ENCODE data around the gene QSOX1. TPM values are rescaled to one million over a fixed set of nuclear protein-coding genes. Genes with fewer than 3 reads are reported as not detected.

QSOX1 gene
- total and polyA plus RNA-seq, 2 donors, result 9.1 to 48.2 TPM

DNA sequence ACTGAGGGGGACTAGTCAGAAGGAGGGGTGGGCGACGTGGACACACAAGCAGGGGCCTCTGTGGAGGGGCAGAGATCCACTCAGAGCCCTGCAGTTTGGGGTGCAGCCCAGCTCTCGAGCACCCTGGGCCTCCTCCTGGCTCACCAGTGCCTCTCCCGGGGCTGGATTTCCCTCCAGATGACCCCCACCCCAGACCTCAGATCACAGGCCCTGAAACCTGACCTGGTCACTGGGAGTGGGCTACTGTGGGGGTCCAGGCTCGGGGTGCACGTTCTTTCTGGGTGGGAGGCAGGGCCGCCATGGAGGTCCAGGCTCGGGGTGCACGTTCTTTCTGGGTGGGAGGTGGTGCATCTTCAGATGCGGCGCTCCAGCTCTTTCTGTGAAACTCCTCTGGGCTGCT is 65.1 kb downstream of the QSOX1 start:
- no peak for DNase-seq (ENCODE audit: low read depth in 6 of 9, low spot score in 9 of 9)
- Histone ChIP-seq H3K27ac (ENCODE audit: low read depth in 1 of 2, low read length in 1 of 2) (no peak overlapping the region), H3K4me3 (ENCODE audit: low read length in 2 of 2) (no peak overlapping the region), H3K4me1 (ENCODE audit: control insufficient read depth in 2 of 2, insufficient read depth in 2 of 2, low read length in 2 of 2) (no peaks in the 10 kb centered on the region), H3K9me3 (ENCODE audit: control insufficient read depth in 2 of 2, insufficient read depth in 1 of 2, low read length in 1 of 2) (no peaks in the 10 kb centered on the region), H3K36me3 (ENCODE audit: control insufficient read depth in 2 of 2, insufficient read depth in 2 of 2, low read length in 1 of 2) (no peaks in the 10 kb centered on the region), H3K27me3 (ENCODE audit: control insufficient read depth in 2 of 2, insufficient read depth in 1 of 2, low read length in 1 of 2) (peaks cover 4 to 38% of the 10 kb centered on the region in 2 donors)
- 95% methylated on average over 11 of the region's 11 CpGs for WGBS

DNA sequence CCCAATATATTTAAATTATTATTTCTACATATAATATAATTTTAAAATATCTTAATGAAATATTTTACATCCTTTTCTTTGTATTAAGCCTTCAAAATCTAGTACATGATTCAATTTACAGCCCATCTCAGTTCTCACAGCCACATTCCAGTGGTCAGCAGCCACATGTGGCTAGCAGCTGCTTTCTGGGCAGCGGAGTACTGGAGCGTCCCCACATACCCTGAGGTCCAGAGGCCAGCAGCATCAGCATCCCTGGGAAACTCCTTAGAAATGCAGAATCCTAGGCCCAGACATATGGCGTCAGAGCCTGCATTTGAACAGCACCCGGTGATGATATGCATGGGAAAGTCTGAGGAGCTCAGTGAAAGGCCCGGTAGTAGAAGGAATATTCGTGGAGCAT is 66.8 kb downstream of the QSOX1 start:
- H3K27me3 ChIP-seq (ENCODE audit: control insufficient read depth in 2 of 2, insufficient read depth in 1 of 2, low read length in 1 of 2), result peaks cover 18 to 55% of the 10 kb centered on the region in 2 donors

DNA sequence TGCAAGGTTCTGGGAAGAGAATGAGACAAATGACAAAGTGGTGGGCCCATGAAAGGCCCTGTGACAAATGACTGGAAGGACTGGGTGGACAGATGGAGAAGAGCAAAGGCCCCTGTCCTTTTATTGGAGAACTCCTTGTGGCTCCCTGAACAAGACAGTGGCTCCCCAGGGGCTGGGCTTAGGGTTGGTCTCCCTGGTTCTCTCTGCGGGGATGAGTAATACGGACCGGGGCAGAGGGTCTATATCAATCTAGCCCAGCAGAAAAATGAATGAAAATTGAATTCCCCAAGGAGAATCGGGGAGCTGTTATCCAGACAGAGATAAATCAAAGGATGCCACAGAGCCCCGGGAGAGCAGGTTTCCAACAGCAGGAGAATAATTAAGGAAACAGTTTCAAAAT is 70.2 kb downstream of the QSOX1 start:
- 87% methylated on average over 5 of the region's 5 CpGs for WGBS
- DNase-seq (ENCODE audit: low read depth in 6 of 9, low spot score in 9 of 9), result no peak
- peaks cover 40 to 84% of the 10 kb centered on the region in 2 donors for H3K27me3 ChIP-seq (ENCODE audit: control insufficient read depth in 2 of 2, insufficient read depth in 1 of 2, low read length in 1 of 2)

More for the DNA sequence above, 66.8 kb downstream of the QSOX1 start:
- H3K36me3 ChIP-seq (ENCODE audit: control insufficient read depth in 2 of 2, insufficient read depth in 2 of 2, low read length in 1 of 2), result no peaks in the 10 kb centered on the region
- DNase-seq (ENCODE audit: low read depth in 6 of 9, low spot score in 9 of 9), result no peak
- H3K9me3 ChIP-seq (ENCODE audit: control insufficient read depth in 2 of 2, insufficient read depth in 1 of 2, low read length in 1 of 2), result no peaks in the 10 kb centered on the region
- no peaks in the 10 kb centered on the region for H3K4me1 ChIP-seq (ENCODE audit: control insufficient read depth in 2 of 2, insufficient read depth in 2 of 2, low read length in 2 of 2)
- H3K4me3 ChIP-seq (ENCODE audit: low read length in 2 of 2), result no peak overlapping the region
- WGBS, result 95% methylated on average over 6 of the region's 6 CpGs
- no peak overlapping the region for H3K27ac ChIP-seq (ENCODE audit: low read depth in 1 of 2, low read length in 1 of 2)

DNA sequence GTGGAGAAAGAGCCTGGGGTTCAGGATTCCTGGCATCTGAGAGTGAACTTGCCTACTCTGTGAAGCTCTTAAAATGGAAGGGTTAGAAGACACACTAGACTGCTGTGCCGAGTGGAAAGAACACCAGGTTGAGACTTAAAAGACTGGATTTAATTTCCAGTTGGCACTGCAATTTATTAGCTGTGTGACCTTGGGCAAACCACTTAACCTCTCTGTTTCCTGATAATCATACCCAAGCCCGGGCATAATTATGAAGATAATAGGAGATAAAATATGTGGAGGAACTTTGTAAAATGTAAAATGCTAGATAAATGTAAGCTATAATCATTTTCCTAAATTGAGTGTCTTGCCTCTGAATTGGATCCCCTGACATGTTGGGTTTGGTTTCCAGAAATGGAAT is 70.7 kb downstream of the QSOX1 start:
- 93% methylated on average over 2 of the region's 2 CpGs for WGBS
- no peaks in the 10 kb centered on the region for H3K36me3 ChIP-seq (ENCODE audit: control insufficient read depth in 2 of 2, insufficient read depth in 2 of 2, low read length in 1 of 2)
- H3K27ac ChIP-seq (ENCODE audit: low read depth in 1 of 2, low read length in 1 of 2), result no peak overlapping the region
- peaks cover 9% of the 10 kb centered on the region in 2 donors for H3K4me1 ChIP-seq (ENCODE audit: control insufficient read depth in 2 of 2, insufficient read depth in 2 of 2, low read length in 2 of 2)
- peaks cover 0 to 10% of the 10 kb centered on the region in 2 donors for H3K9me3 ChIP-seq (ENCODE audit: control insufficient read depth in 2 of 2, insufficient read depth in 1 of 2, low read length in 1 of 2)
- H3K4me3 ChIP-seq (ENCODE audit: low read length in 2 of 2), result no peak overlapping the region
- peaks cover 45 to 86% of the 10 kb centered on the region in 2 donors for H3K27me3 ChIP-seq (ENCODE audit: control insufficient read depth in 2 of 2, insufficient read depth in 1 of 2, low read length in 1 of 2)
- DNase-seq (ENCODE audit: low read depth in 6 of 9, low spot score in 9 of 9), result no peak

More for the DNA sequence above, 70.2 kb downstream of the QSOX1 start:
- Histone ChIP-seq H3K27ac (ENCODE audit: low read depth in 1 of 2, low read length in 1 of 2) (no peak overlapping the region), H3K36me3 (ENCODE audit: control insufficient read depth in 2 of 2, insufficient read depth in 2 of 2, low read length in 1 of 2) (no peaks in the 10 kb centered on the region), H3K9me3 (ENCODE audit: control insufficient read depth in 2 of 2, insufficient read depth in 1 of 2, low read length in 1 of 2) (peaks cover 0 to 10% of the 10 kb centered on the region in 2 donors), H3K4me3 (ENCODE audit: low read length in 2 of 2) (no peak overlapping the region), H3K4me1 (ENCODE audit: control insufficient read depth in 2 of 2, insufficient read depth in 2 of 2, low read length in 2 of 2) (peaks cover 5 to 7% of the 10 kb centered on the region in 2 donors)

DNA sequence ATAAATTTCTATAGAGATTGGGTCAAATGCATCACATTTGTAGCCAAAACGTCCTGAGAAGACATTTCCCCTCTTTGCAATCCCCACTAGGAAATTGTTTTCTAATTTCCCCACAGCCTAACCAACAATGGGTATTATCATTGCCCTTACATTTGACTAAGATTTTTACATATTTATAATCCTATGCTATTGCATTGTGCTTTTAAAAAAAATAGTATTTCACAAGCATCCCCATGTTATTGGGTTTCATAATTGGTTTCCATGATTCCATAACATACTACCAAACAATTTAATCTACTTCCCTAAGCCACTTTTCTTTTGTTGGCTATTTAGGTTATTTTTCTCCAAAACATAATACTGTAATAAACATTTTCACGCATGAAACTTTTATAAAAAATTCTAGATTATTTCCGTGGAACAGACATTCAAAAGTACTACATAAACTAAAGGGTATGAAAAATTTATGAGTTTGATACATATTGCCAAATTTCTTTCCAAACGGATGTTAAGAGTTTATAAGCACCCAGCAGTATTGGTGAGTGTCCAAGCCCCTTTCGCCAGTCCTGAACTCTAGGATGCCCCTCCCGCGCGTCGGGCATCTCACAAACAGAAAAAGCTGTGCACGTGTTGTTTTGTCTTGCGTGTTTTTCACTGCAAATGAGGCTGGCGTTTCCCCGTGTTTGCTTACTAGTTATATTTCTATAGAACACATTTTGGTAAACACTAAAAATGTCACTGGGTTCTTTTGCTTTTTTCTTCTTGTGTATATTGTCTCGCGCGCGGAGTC is 73.4 kb downstream of the QSOX1 start:
- Histone ChIP-seq H3K27me3 (ENCODE audit: control insufficient read depth in 2 of 2, insufficient read depth in 1 of 2, low read length in 1 of 2) (peaks cover 70 to 97% of the 10 kb centered on the region in 2 donors), H3K27ac (ENCODE audit: low read depth in 1 of 2, low read length in 1 of 2) (no peak overlapping the region), H3K36me3 (ENCODE audit: control insufficient read depth in 2 of 2, insufficient read depth in 2 of 2, low read length in 1 of 2) (no peaks in the 10 kb centered on the region), H3K9me3 (ENCODE audit: control insufficient read depth in 2 of 2, insufficient read depth in 1 of 2, low read length in 1 of 2) (peaks cover 0 to 10% of the 10 kb centered on the region in 2 donors), H3K4me1 (ENCODE audit: control insufficient read depth in 2 of 2, insufficient read depth in 2 of 2, low read length in 2 of 2) (peaks cover 21 to 22% of the 10 kb centered on the region in 2 donors), H3K4me3 (ENCODE audit: low read length in 2 of 2) (no peak overlapping the region)
- DNase-seq (ENCODE audit: low read depth in 6 of 9, low spot score in 9 of 9), result no peak
- 23% methylated on average over 17 of the region's 17 CpGs for WGBS

DNA sequence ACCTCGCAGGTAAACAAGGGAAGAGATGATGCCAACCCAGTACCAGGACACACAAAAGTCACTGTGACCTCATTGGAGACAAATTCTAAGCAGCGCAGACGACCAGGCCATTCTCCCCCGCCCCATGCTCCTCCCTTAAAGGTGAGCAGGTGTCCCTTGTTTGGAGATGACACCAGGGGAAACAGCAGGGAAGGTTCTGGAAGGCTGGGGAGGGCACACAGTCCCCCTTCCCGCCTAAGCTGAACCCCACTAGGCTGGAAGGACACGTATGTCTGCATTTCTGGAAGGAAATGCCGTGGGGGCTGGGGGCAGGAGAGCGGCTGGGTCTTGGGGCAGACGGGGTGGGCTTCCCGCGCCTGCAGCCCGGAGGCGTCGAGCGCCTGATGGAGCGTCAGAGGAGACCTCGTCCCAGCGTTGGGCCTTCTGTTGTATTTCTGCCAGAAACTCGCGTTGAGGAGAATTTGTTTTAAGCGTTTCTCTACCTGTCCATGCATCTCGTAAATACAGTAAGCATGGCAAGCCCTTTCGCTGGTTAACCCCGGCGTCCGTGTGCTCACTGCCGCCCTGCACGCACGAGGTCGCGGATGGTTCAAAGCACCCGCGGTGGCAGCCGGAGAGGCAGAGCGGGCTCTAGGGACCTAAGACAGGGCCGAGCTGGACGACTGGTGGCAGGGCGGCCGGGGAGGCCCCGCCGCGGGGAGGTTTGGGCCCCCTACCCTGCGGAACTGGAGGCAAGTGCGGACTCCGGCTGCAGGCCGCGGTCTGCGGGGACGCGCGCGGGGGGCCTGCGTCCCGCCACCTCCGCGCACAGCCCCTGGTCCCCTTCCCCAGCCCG is 74.2 kb downstream of the QSOX1 start:
- no peak for DNase-seq (ENCODE audit: low read depth in 6 of 9, low spot score in 9 of 9)
- Histone ChIP-seq H3K4me3 (ENCODE audit: low read length in 2 of 2) (peak overlapping the region in 1 of 2 donors; percentile 56), H3K27ac (ENCODE audit: low read depth in 1 of 2, low read length in 1 of 2) (no peak overlapping the region), H3K36me3 (ENCODE audit: control insufficient read depth in 2 of 2, insufficient read depth in 2 of 2, low read length in 1 of 2) (no peaks in the 10 kb centered on the region), H3K4me1 (ENCODE audit: control insufficient read depth in 2 of 2, insufficient read depth in 2 of 2, low read length in 2 of 2) (peaks cover 22 to 25% of the 10 kb centered on the region in 2 donors), H3K27me3 (ENCODE audit: control insufficient read depth in 2 of 2, insufficient read depth in 1 of 2, low read length in 1 of 2) (peaks cover 71 to 100% of the 10 kb centered on the region in 2 donors), H3K9me3 (ENCODE audit: control insufficient read depth in 2 of 2, insufficient read depth in 1 of 2, low read length in 1 of 2) (peaks cover 0 to 10% of the 10 kb centered on the region in 2 donors)
- WGBS, result 5% methylated on average over 57 of the region's 57 CpGs

DNA sequence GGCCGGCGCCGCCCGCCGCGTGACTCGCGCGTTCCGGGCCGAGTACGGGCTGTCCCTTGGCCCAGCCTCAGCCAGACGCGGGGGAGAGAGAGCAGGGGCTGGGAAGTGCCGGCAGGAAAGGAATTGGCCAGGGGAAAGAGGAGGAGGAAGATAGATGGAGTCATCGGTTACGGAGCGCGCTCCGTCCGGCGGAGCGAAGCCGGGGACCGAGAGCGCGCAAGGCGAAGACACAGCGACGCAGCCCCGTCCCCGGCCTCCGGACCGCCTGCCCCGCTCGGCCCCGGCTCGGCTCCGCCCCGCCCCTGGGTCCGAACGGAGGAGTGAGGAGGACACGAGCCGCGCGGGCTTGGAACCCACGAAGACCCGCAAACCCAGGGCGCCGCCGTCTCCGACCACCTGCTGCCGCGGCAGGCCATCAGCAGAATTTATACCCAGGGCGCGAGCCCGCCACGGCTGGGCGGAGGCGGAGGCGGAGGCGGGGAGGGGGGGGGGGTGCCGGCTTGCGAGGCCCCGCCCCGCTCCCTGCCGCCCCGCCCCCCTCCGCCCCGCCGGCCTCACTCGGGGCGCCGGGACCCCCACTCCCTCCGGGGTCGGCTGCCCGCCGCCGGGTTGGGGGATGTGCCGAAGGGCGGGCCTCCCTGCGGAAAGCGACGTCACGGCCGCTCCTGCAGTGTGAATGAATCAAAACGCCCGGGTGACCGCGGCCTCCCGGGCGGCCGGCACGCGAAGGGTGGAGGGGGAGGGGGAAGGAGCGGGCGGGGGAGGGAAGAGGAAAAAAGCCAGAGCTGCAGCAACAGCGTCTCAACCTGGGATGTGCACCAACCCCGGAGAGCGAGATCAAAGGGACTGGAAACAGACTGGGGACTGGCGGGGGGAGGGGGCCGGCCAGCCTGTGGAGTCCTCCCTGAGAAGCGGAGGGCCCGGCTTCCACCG is 75.1 kb downstream of the QSOX1 start, which contains the start of gene LHX4:
Gene LHX4, plus strand, starts transcription at position 782 of the 933 bp plus-strand sequence. CDS start 266 bp downstream, outside the sequence.
- WGBS, result under 1% methylated on average over 99 of the region's 105 CpGs
- H3K27me3 ChIP-seq (ENCODE audit: control insufficient read depth in 2 of 2, insufficient read depth in 1 of 2, low read length in 1 of 2), result peaks cover 78 to 100% of the 10 kb centered on the region in 2 donors
- H3K27ac ChIP-seq (ENCODE audit: low read depth in 1 of 2, low read length in 1 of 2), result no peak within 1 kb of the TSS
- peak within 1 kb of the TSS; percentile 16 to 56 for H3K4me3 ChIP-seq (ENCODE audit: low read length in 2 of 2)
- no peaks in the 10 kb centered on the region for H3K36me3 ChIP-seq (ENCODE audit: control insufficient read depth in 2 of 2, insufficient read depth in 2 of 2, low read length in 1 of 2)
- H3K9me3 ChIP-seq (ENCODE audit: control insufficient read depth in 2 of 2, insufficient read depth in 1 of 2, low read length in 1 of 2), result peaks cover 0 to 10% of the 10 kb centered on the region in 2 donors
- peaks cover 22 to 25% of the 10 kb centered on the region in 2 donors for H3K4me1 ChIP-seq (ENCODE audit: control insufficient read depth in 2 of 2, insufficient read depth in 2 of 2, low read length in 2 of 2)
- no peak for DNase-seq (ENCODE audit: low read depth in 6 of 9, low spot score in 9 of 9)

DNA sequence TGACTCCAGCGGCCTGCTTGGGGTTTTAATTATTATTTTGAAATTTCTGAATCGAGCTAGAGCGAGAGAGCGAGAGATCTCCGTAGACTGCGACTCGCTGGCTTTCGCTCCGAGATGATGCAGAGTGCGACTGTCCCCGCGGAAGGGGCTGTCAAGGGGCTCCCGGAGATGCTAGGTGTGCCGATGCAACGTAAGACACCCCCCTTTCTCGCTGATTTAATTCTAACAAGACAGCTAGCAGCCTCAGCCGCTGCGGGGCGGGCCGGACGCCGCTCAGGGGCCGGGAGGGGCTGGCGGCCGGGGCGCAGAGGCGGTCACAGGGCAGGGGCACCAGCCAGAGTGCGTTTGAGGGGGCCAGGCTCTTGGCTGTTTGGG is 75.7 kb downstream of the QSOX1 start:
- WGBS, result 2% methylated on average over 28 of the region's 28 CpGs
- Histone ChIP-seq H3K4me3 (ENCODE audit: low read length in 2 of 2) (peak overlapping the region; percentile 16 to 56), H3K27me3 (ENCODE audit: control insufficient read depth in 2 of 2, insufficient read depth in 1 of 2, low read length in 1 of 2) (peaks cover 81 to 100% of the 10 kb centered on the region in 2 donors), H3K4me1 (ENCODE audit: control insufficient read depth in 2 of 2, insufficient read depth in 2 of 2, low read length in 2 of 2) (peaks cover 22 to 27% of the 10 kb centered on the region in 2 donors), H3K36me3 (ENCODE audit: control insufficient read depth in 2 of 2, insufficient read depth in 2 of 2, low read length in 1 of 2) (no peaks in the 10 kb centered on the region), H3K9me3 (ENCODE audit: control insufficient read depth in 2 of 2, insufficient read depth in 1 of 2, low read length in 1 of 2) (peaks cover 0 to 10% of the 10 kb centered on the region in 2 donors), H3K27ac (ENCODE audit: low read depth in 1 of 2, low read length in 1 of 2) (no peak overlapping the region)
- peak in 1 of 9 donors; percentile 44 for DNase-seq (ENCODE audit: low read depth in 6 of 9, low spot score in 9 of 9)

All from thymus (tissue), 11 donors.